ENCODE results near the gene OR5K4.

The OR5K4 gene, protein sequence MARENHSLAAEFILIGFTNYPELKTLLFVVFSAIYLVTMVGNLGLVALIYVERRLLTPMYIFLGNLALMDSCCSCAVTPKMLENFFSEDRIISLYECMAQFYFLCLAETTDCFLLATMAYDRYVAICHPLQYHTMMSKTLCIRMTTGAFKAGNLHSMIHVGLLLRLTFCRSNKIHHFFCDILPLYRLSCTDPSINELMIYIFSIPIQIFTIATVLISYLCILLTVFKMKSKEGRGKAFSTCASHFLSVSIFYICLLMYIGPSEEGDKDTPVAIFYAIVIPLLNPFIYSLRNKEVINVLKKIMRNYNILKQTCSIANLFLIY

DNA sequence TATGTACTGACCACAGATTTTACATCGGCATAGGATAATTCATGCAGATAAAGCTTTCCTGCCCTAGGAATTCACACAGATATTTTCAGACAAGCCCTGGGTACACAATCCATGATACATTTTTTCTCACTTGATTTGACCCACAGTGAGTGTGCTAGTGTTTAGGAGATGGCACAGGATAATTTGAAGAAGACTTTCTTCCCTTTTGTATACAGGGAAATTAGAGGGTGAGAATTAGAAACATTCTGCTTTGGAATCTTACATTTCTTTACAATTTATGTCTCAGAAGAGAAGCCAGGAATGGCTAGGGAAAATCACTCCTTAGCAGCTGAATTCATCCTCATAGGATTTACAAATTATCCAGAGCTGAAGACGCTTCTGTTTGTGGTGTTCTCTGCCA lies at the start of gene OR5K4:
TSS of gene OR5K4 (plus strand) at position 301 of the 400 bp plus-strand sequence. CDS start at position 301, 0 bp downstream.
- Histone ChIP-seq H3K9me3 (ENCODE audit: control insufficient read depth in 2 of 2, low read length in 2 of 2) (no peaks in the 10 kb centered on the region), H3K4me1 (ENCODE audit: control insufficient read depth in 2 of 2, insufficient read depth in 2 of 2, low read length in 2 of 2) (no peaks in the 10 kb centered on the region), H3K9ac (ENCODE audit: low read depth in 1 of 2, low read length in 2 of 2) (no peak within 1 kb of the TSS), H3K27me3 (ENCODE audit: control insufficient read depth in 2 of 2, insufficient read depth in 2 of 2, low read length in 2 of 2) (no peaks in the 10 kb centered on the region), H3K4me3 (ENCODE audit: low read length in 2 of 2) (no peak within 1 kb of the TSS), H3K36me3 (ENCODE audit: control insufficient read depth in 2 of 2, insufficient read depth in 2 of 2, low read length in 2 of 2) (no peaks in the 10 kb centered on the region), H3K27ac (ENCODE audit: low read depth in 2 of 2, low read length in 2 of 2) (no peak within 1 kb of the TSS)

DNA sequence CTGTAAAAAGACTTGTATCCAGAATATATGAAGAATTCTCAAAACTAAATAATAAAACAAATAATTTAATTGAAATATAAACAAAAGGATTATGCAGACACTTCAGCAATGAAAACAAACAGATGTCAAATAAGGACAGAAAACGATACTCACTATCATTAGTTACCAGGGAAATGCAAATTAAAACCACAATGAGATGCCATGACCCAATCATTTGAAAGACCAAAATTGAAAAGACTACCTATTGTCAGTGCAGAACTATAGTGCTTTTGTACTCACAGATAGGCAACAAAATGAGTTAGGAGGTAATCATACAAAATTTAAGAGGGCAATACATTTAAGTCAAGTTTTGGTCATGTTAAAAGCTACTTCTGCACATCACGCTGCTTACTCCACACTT lies 31.6 kb upstream of the OR5K4 start:
- H3K27ac ChIP-seq (ENCODE audit: low read depth in 2 of 2, low read length in 2 of 2): no peak overlapping the region
- no peak overlapping the region for H3K9ac ChIP-seq (ENCODE audit: low read depth in 1 of 2, low read length in 2 of 2)
- H3K36me3 ChIP-seq (ENCODE audit: control insufficient read depth in 2 of 2, insufficient read depth in 2 of 2, low read length in 2 of 2): no peaks in the 10 kb centered on the region
- no peaks in the 10 kb centered on the region for H3K27me3 ChIP-seq (ENCODE audit: control insufficient read depth in 2 of 2, insufficient read depth in 2 of 2, low read length in 2 of 2)
- no peaks in the 10 kb centered on the region for H3K9me3 ChIP-seq (ENCODE audit: control insufficient read depth in 2 of 2, low read length in 2 of 2)
- no peak overlapping the region for H3K4me3 ChIP-seq (ENCODE audit: low read length in 2 of 2)
- no peaks in the 10 kb centered on the region for H3K4me1 ChIP-seq (ENCODE audit: control insufficient read depth in 2 of 2, insufficient read depth in 2 of 2, low read length in 2 of 2)

GRCh38 chr3:98322686-98323085 lies 31.0 kb upstream of the OR5K4 start:
- Histone ChIP-seq H3K9ac (ENCODE audit: low read depth in 1 of 2, low read length in 2 of 2) (no peak overlapping the region), H3K36me3 (ENCODE audit: control insufficient read depth in 2 of 2, insufficient read depth in 2 of 2, low read length in 2 of 2) (no peaks in the 10 kb centered on the region), H3K27ac (ENCODE audit: low read depth in 2 of 2, low read length in 2 of 2) (no peak overlapping the region), H3K9me3 (ENCODE audit: control insufficient read depth in 2 of 2, low read length in 2 of 2) (no peaks in the 10 kb centered on the region), H3K4me3 (ENCODE audit: low read length in 2 of 2) (no peak overlapping the region), H3K4me1 (ENCODE audit: control insufficient read depth in 2 of 2, insufficient read depth in 2 of 2, low read length in 2 of 2) (no peaks in the 10 kb centered on the region), H3K27me3 (ENCODE audit: control insufficient read depth in 2 of 2, insufficient read depth in 2 of 2, low read length in 2 of 2) (no peaks in the 10 kb centered on the region)

DNA sequence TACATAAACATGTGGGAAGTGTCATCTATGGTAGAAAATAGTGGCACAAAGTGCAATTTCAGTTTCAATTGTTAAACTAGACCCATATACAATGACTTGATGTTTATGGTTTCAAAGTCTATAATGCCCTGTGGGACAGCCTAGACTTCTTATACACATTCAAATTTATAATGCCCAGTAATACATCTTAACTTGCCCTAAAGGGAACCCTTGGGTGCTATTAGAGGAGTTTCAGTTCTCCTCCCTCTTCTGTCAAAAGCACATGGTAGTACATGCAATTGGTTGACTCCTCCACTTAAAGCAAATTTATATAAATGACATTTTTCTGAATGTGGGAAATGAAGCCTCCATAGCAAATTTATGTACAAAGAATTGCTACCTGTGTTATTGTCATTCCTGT lies 30.2 kb upstream of the OR5K4 start:
- no peaks in the 10 kb centered on the region for H3K4me1 ChIP-seq (ENCODE audit: control insufficient read depth in 2 of 2, insufficient read depth in 2 of 2, low read length in 2 of 2)
- H3K36me3 ChIP-seq (ENCODE audit: control insufficient read depth in 2 of 2, insufficient read depth in 2 of 2, low read length in 2 of 2): no peaks in the 10 kb centered on the region
- no peaks in the 10 kb centered on the region for H3K9me3 ChIP-seq (ENCODE audit: control insufficient read depth in 2 of 2, low read length in 2 of 2)

GRCh38 chr3:98325055-98325454 lies 28.6 kb upstream of the OR5K4 start:
- H3K9me3 ChIP-seq (ENCODE audit: control insufficient read depth in 2 of 2, low read length in 2 of 2): no peaks in the 10 kb centered on the region
- no peaks in the 10 kb centered on the region for H3K36me3 ChIP-seq (ENCODE audit: control insufficient read depth in 2 of 2, insufficient read depth in 2 of 2, low read length in 2 of 2)
- no peak overlapping the region for H3K4me3 ChIP-seq (ENCODE audit: low read length in 2 of 2)
- H3K27me3 ChIP-seq (ENCODE audit: control insufficient read depth in 2 of 2, insufficient read depth in 2 of 2, low read length in 2 of 2): no peaks in the 10 kb centered on the region
- H3K9ac ChIP-seq (ENCODE audit: low read depth in 1 of 2, low read length in 2 of 2): no peak overlapping the region
- H3K27ac ChIP-seq (ENCODE audit: low read depth in 2 of 2, low read length in 2 of 2): no peak overlapping the region
- H3K4me1 ChIP-seq (ENCODE audit: control insufficient read depth in 2 of 2, insufficient read depth in 2 of 2, low read length in 2 of 2): no peaks in the 10 kb centered on the region

More for the DNA sequence above, 30.2 kb upstream of the OR5K4 start:
- Histone ChIP-seq H3K27ac (ENCODE audit: low read depth in 2 of 2, low read length in 2 of 2) (no peak overlapping the region), H3K9ac (ENCODE audit: low read depth in 1 of 2, low read length in 2 of 2) (no peak overlapping the region), H3K27me3 (ENCODE audit: control insufficient read depth in 2 of 2, insufficient read depth in 2 of 2, low read length in 2 of 2) (no peaks in the 10 kb centered on the region), H3K4me3 (ENCODE audit: low read length in 2 of 2) (no peak overlapping the region)

DNA sequence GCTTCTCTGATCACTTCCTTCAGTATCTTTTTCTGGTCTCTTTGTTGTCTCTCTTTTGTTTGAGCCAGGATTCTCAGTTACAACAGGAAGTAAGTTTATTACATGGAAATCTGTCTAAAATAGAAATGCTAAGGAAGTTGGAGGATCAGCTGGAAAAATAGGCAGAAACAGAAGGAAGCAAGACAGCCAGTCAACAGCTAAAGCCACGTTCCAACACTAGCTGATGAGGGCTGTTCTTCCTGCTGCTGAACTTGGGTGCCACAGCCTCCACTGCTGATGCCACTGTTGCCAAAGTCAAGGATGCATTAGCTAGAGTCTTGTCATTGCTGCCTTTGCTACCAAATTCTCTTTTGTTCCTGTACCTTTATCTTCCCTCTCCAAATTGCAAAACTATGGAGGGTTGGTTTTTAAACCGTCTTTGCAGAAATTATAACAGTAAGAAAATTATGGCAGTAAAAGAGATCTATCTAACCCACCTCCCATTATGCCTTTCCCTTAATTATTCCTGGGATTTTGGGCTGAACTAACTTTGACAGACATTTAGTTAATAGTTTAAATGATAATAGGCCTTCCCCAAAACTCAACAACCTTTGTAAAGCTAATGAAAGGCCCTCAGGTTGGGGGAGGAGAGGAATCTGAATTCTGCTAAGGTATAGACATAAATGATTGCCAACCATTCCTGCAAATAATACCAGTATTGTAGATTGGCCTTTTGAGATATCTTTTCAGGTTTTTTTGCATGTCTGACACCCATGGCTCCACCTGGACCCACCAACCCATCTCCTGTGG lies 27.4 kb upstream of the OR5K4 start:
- Histone ChIP-seq H3K27ac (ENCODE audit: low read depth in 2 of 2, low read length in 2 of 2) (no peak overlapping the region), H3K9ac (ENCODE audit: low read depth in 1 of 2, low read length in 2 of 2) (no peak overlapping the region), H3K27me3 (ENCODE audit: control insufficient read depth in 2 of 2, insufficient read depth in 2 of 2, low read length in 2 of 2) (no peaks in the 10 kb centered on the region), H3K9me3 (ENCODE audit: control insufficient read depth in 2 of 2, low read length in 2 of 2) (no peaks in the 10 kb centered on the region), H3K4me1 (ENCODE audit: control insufficient read depth in 2 of 2, insufficient read depth in 2 of 2, low read length in 2 of 2) (no peaks in the 10 kb centered on the region), H3K36me3 (ENCODE audit: control insufficient read depth in 2 of 2, insufficient read depth in 2 of 2, low read length in 2 of 2) (no peaks in the 10 kb centered on the region), H3K4me3 (ENCODE audit: low read length in 2 of 2) (no peak overlapping the region)

GRCh38 chr3:98326945-98327344 lies 26.7 kb upstream of the OR5K4 start:
- no peak overlapping the region for H3K4me3 ChIP-seq (ENCODE audit: low read length in 2 of 2)
- no peaks in the 10 kb centered on the region for H3K36me3 ChIP-seq (ENCODE audit: control insufficient read depth in 2 of 2, insufficient read depth in 2 of 2, low read length in 2 of 2)
- no peak overlapping the region for H3K27ac ChIP-seq (ENCODE audit: low read depth in 2 of 2, low read length in 2 of 2)
- H3K9me3 ChIP-seq (ENCODE audit: control insufficient read depth in 2 of 2, low read length in 2 of 2): no peaks in the 10 kb centered on the region
- H3K9ac ChIP-seq (ENCODE audit: low read depth in 1 of 2, low read length in 2 of 2): no peak overlapping the region
- no peaks in the 10 kb centered on the region for H3K4me1 ChIP-seq (ENCODE audit: control insufficient read depth in 2 of 2, insufficient read depth in 2 of 2, low read length in 2 of 2)
- no peaks in the 10 kb centered on the region for H3K27me3 ChIP-seq (ENCODE audit: control insufficient read depth in 2 of 2, insufficient read depth in 2 of 2, low read length in 2 of 2)

GRCh38 chr3:98328933-98329332 lies 24.7 kb upstream of the OR5K4 start:
- Histone ChIP-seq H3K4me3 (ENCODE audit: low read length in 2 of 2) (no peak overlapping the region), H3K36me3 (ENCODE audit: control insufficient read depth in 2 of 2, insufficient read depth in 2 of 2, low read length in 2 of 2) (no peaks in the 10 kb centered on the region), H3K9me3 (ENCODE audit: control insufficient read depth in 2 of 2, low read length in 2 of 2) (no peaks in the 10 kb centered on the region), H3K4me1 (ENCODE audit: control insufficient read depth in 2 of 2, insufficient read depth in 2 of 2, low read length in 2 of 2) (no peaks in the 10 kb centered on the region), H3K27me3 (ENCODE audit: control insufficient read depth in 2 of 2, insufficient read depth in 2 of 2, low read length in 2 of 2) (no peaks in the 10 kb centered on the region), H3K27ac (ENCODE audit: low read depth in 2 of 2, low read length in 2 of 2) (no peak overlapping the region), H3K9ac (ENCODE audit: low read depth in 1 of 2, low read length in 2 of 2) (no peak overlapping the region)

- no peaks in the 10 kb centered on the region for H3K9me3 ChIP-seq (ENCODE audit: control insufficient read depth in 2 of 2, low read length in 2 of 2)
- no peaks in the 10 kb centered on the region for H3K27me3 ChIP-seq (ENCODE audit: control insufficient read depth in 2 of 2, insufficient read depth in 2 of 2, low read length in 2 of 2)
- H3K36me3 ChIP-seq (ENCODE audit: control insufficient read depth in 2 of 2, insufficient read depth in 2 of 2, low read length in 2 of 2): no peaks in the 10 kb centered on the region
- H3K9ac ChIP-seq (ENCODE audit: low read depth in 1 of 2, low read length in 2 of 2): no peak overlapping the region
- H3K27ac ChIP-seq (ENCODE audit: low read depth in 2 of 2, low read length in 2 of 2): no peak overlapping the region
- no peak overlapping the region for H3K4me3 ChIP-seq (ENCODE audit: low read length in 2 of 2)
- H3K4me1 ChIP-seq (ENCODE audit: control insufficient read depth in 2 of 2, insufficient read depth in 2 of 2, low read length in 2 of 2): no peaks in the 10 kb centered on the region
Measured at GRCh38 chr3:98329392-98330124, 24.1 kb upstream of the OR5K4 start.

- Histone ChIP-seq H3K27me3 (ENCODE audit: control insufficient read depth in 2 of 2, insufficient read depth in 2 of 2, low read length in 2 of 2) (no peaks in the 10 kb centered on the region), H3K36me3 (ENCODE audit: control insufficient read depth in 2 of 2, insufficient read depth in 2 of 2, low read length in 2 of 2) (no peaks in the 10 kb centered on the region), H3K27ac (ENCODE audit: low read depth in 2 of 2, low read length in 2 of 2) (no peak overlapping the region), H3K9me3 (ENCODE audit: control insufficient read depth in 2 of 2, low read length in 2 of 2) (no peaks in the 10 kb centered on the region), H3K4me3 (ENCODE audit: low read length in 2 of 2) (no peak overlapping the region), H3K4me1 (ENCODE audit: control insufficient read depth in 2 of 2, insufficient read depth in 2 of 2, low read length in 2 of 2) (no peaks in the 10 kb centered on the region), H3K9ac (ENCODE audit: low read depth in 1 of 2, low read length in 2 of 2) (no peak overlapping the region)
Measured at GRCh38 chr3:98331329-98331728, 22.3 kb upstream of the OR5K4 start.

Data from mucosa of rectum (tissue), 2 donors.